Neural progenitor cell (in vitro differentiated cells): ENCODE measurements around the gene HPGDS.

Experiments used
- CTCF ChIP-seq: fragments of 200-600 bp; sonication (generic); IDR thresholded peaks from 2 replicates; pipeline ENCODE4 v1.5.1; 2017; ENCODE audit warnings: antibody characterized with exemption, mild to moderate bottlenecking
- EZH2 ChIP-seq: fragments of 200-600 bp; sonication (generic); IDR thresholded peaks from 2 replicates; pipeline ENCODE4 v1.6.1; 2017; ENCODE audit warnings: antibody characterized with exemption, mild to moderate bottlenecking, moderate library complexity
- EZH2phosphoT487 ChIP-seq: fragments of 200-600 bp; sonication (generic); IDR thresholded peaks from 2 replicates; pipeline ENCODE4 v1.6.1; 2017; ENCODE audit warnings: antibody characterized with exemption

GRCh38 chr4:94371290-94371689 lies 28.7 kb upstream of the HPGDS start:
- TF ChIP-seq EZH2phosphoT487 (no peak), CTCF (no peak), EZH2 (no peak)
